Stimulated activated CD8-positive, alpha-beta memory T cell treated with anti-CD3 and anti-CD28 coated beads, Interleukin-4, amount 100 ng/mL, for 24 hours (primary cell): ENCODE results near the gene IDI2.

Source experiments
- DNase-seq: peaks from one replicate; pipeline ENCODE4 v3.0.0-alpha.2; 2020; ENCODE audit warnings: low read depth

Gene IDI2

GRCh38 chr10:980468-981093, 45.1 kb downstream of the IDI2 start:
- no peak for DNase-seq

- no peak for DNase-seq
Measured at GRCh38 chr10:978826-979421, 46.7 kb downstream of the IDI2 start.

- DNase-seq: no peak
Measured at GRCh38 chr10:976316-976715, 49.3 kb downstream of the IDI2 start.

GRCh38 chr10:974785-975074, 50.9 kb downstream of the IDI2 start:
- no peak for DNase-seq

GRCh38 chr10:974038-974784, 51.4 kb downstream of the IDI2 start:
- no peak for DNase-seq

GRCh38 chr10:972763-973162, 52.9 kb downstream of the IDI2 start:
- DNase-seq: no peak

- DNase-seq: no peak
Measured at GRCh38 chr10:971613-972012, 54.0 kb downstream of the IDI2 start.

- DNase-seq: no peak
Measured at GRCh38 chr10:971150-971542, 54.5 kb downstream of the IDI2 start.

GRCh38 chr10:970311-971149, 55.1 kb downstream of the IDI2 start:
- no peak for DNase-seq

- DNase-seq: no peak
Measured at GRCh38 chr10:969473-970150, 56.0 kb downstream of the IDI2 start.
